Measurements from ENCODE around the gene BICRAL. TPM values are rescaled to one million over a fixed set of nuclear protein-coding genes. Genes with fewer than 3 reads are reported as not detected.

The BICRAL gene
- total and polyA plus RNA-seq, 9 of the 15 experiments (the other 6 are each of a cell fraction or from before 2014, with no cell fraction given), result 1.2 to 11.9 (median 5.6) TPM

DNA sequence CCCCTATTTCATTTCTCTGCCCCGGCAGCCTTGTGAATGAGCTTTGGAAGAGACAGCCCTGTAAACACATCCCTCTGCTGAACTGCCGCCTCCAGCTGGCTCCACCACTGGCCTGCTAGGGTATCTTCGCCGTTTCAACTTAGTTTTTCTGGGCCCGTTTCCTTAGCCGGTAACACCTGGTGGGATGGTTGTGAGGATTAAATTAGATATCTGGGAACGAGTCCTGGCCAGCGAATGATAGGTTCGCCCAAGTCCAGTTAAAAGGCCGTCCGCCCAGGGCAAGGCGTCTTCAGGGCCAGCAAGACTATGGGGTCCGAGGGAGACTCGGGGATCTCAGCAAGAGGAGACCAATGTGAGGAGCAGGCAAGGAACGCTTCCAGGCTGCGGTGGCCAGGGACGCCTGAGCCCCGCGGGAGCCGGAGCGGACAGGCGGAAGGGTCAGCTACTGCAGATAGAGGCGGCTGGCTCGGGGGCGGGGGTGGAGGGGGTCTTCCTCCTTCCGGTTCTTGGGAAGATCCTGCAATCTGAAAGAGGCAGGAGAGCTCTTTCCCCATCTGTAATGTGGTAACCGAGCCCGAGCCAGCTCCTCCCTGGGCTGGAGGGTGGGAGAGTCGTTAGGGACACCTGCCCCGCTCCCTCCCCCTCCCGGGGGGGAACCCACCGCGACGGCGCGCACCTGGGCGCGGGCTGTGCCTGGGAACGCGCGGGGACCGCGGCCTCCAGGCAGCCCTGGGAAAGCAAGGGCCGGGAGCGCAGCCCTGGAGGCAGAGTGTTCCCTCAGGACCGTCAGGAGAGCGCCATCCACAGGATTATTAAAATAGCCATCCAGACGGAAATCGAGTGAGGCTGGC, 129.5 kb downstream of the BICRAL start:
- WGBS (ENCODE audit: insufficient coverage, low coverage, missing lambda C conversion rate), result 79% methylated on average over 30 of the region's 49 CpGs
- intact Hi-C loops (cut with micrococcal nuclease) (no loop called here), in situ Hi-C loops (cut with MboI) (no loop called here)
- H3K4me3 ChIP-seq, result no peak overlapping the region
- ChIA-PET POLR2A (interaction anchor here (1.5 kb wide), 1 partner anchor 17 kb away, joined by 10 read pairs; the partner anchor contains the start of gene CNPY3), CTCF (ENCODE audit: low intra/inter-chr PET ratio) (interaction anchor here (0.7 kb wide), 1 partner anchor 458 kb away, joined by 3 read pairs; the partner anchor contains the start of gene ZNF318)
- H4K20me1 ChIP-seq (replicated peaks; ENCODE audit: control insufficient read depth, insufficient read depth, low read length), result no peaks in the 10 kb centered on the region
- peaks cover 5 to 13% of the 10 kb centered on the region in 2 experiments; a peak in 4 of 5 replicates for H3K4me1 ChIP-seq (replicated peaks in 1 of 2; ENCODE audit: control insufficient read depth in 2 of 2, insufficient read depth in 2 of 2, low read length in 2 of 2)
- H2AFZ ChIP-seq (ENCODE audit: low read depth, low read length), result no peak overlapping the region
- TF ChIP-seq PHB2 (IDR thresholded peaks at IDR 0.05; ENCODE audit: low read depth) (no peak), PHTF2 (CRISPR knock-in tag; IDR thresholded peaks at IDR 0.05) (no peak), TRIM28 (IDR thresholded peaks at IDR 0.05) (no peak), E2F3 (CRISPR knock-in tag; IDR thresholded peaks at IDR 0.05) (no peak), NFE2L1 (tag; IDR thresholded peaks at IDR 0.05; ENCODE audit: borderline replicate concordance, low read depth) (no peak), MLLT1 (IDR thresholded peaks at IDR 0.05) (no peak)
- H3K79me2 ChIP-seq (ENCODE audit: control insufficient read depth, insufficient read depth, low read length), result no peaks in the 10 kb centered on the region
- no peaks in the 10 kb centered on the region for H3K36me3 ChIP-seq (ENCODE audit: control insufficient read depth, insufficient read depth, low read length)
- no TSS peak for BruUV-seq (replicated peaks)
- ATAC-seq (no peak), DNase-seq (ENCODE audit: extremely low read depth in 1 of 4, low spot score in 3 of 4) (no peak), FAIRE-seq (no peak)
- no peaks in the 10 kb centered on the region for H3K9me3 ChIP-seq (replicated peaks; ENCODE audit: control insufficient read depth, insufficient read depth, low read depth, low read length)
- H3K27ac ChIP-seq (ENCODE audit: extremely low read depth, low read depth, low read length), result no peak overlapping the region
- H3K9ac ChIP-seq (ENCODE audit: insufficient read depth in 1 of 2, low read depth in 2 of 2, low read length in 2 of 2), result no peak overlapping the region
- no peak overlapping the region for H3K4me2 ChIP-seq (ENCODE audit: insufficient read depth, low read length)
- H3K27me3 ChIP-seq (ENCODE audit: control insufficient read depth in 2 of 2, insufficient read depth in 2 of 2, low read length in 2 of 2), result no peaks in the 10 kb centered on the region
- no peaks in the 10 kb centered on the region for H3K9me1 ChIP-seq (ENCODE audit: control insufficient read depth, insufficient read depth, low read length)

All from K562 (cell line).